ENCODE measurements around the gene UBQLN1.

DNA sequence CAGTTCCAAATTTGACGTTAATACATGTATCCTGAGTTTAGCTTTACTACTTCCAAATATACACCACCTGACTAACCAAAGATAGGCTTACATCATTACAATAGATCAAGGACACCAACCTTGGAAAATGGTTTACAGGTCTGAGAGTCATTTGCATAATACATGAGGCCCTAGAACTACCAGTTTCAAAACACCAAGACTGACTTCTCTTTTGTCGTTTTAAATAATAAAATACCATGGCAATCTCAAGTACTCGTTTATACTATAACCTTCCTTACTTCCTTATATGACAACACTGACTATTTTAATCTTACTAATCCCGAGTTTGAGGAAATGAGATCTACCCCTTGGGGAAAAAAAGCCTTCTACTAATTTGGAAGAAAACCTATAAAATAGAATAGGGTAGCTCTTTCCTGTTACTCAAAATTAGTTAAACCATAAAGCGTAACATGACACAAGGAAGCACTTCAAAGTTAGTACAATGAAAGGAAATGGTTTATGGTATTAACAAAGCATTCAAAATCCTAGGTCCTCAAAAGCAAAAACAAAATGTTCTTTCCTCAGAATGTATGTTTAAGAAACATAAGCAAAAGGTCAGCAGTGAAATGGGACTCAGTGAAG is 42.1 kb downstream of the UBQLN1 start:
- TF ChIP-seq TAF1 (IDR thresholded peaks at IDR 0.05; ENCODE audit: borderline replicate concordance, low read depth, low read length) = no peak
- no peak for TF ChIP-seq POLR2A (IDR thresholded peaks at IDR 0.05; ENCODE audit: low read depth, low read length)
- TF ChIP-seq POLR2AphosphoS5 (IDR thresholded peaks at IDR 0.05; ENCODE audit: low read depth, low read length) = no peak
